ENCODE results near the gene MTCL1.

The MTCL1 gene

GRCh38 chr18:8705238-8705960, at the start of gene MTCL1:
Gene MTCL1, plus strand, starts transcription at chr18:8705556. Its CDS starts 105 bp downstream, at chr18:8705661.
- H3K4me3 ChIP-seq (ENCODE audit: low read depth, low read length) = peak within 1 kb of the TSS; percentile 53
- peak; percentile 60 for DNase-seq (ENCODE audit: low read depth)

GRCh38 chr18:8656232-8656631, 49.1 kb upstream of the MTCL1 start:
- no peak overlapping the region for H3K4me3 ChIP-seq (ENCODE audit: low read depth, low read length)
- TF ChIP-seq MAX (IDR thresholded peaks at IDR 0.05; ENCODE audit: low read depth, low read length) (no peak), MYC (IDR thresholded peaks at IDR 0.05; ENCODE audit: low read depth, low read length) (no peak), POLR2A (IDR thresholded peaks at IDR 0.05; ENCODE audit: extremely low read depth, insufficient read length) (no peak)
- no peak for DNase-seq (ENCODE audit: low read depth)

More at GRCh38 chr18:8705238-8705960, at the start of gene MTCL1:
- TF ChIP-seq CTCF (IDR thresholded peaks at IDR 0.05; ENCODE audit: low read depth, low read length) (no peak), MYC (IDR thresholded peaks at IDR 0.05; ENCODE audit: low read depth, low read length) (no peak), POLR2A (IDR thresholded peaks at IDR 0.05; ENCODE audit: extremely low read depth, insufficient read length) (no peak), MAX (IDR thresholded peaks at IDR 0.05; ENCODE audit: low read depth, low read length) (no peak)

- TF ChIP-seq MAX (IDR thresholded peaks at IDR 0.05; ENCODE audit: low read depth, low read length) (no peak), MYC (IDR thresholded peaks at IDR 0.05; ENCODE audit: low read depth, low read length) (no peak), CTCF (IDR thresholded peaks at IDR 0.05; ENCODE audit: low read depth, low read length) (no peak), POLR2A (IDR thresholded peaks at IDR 0.05; ENCODE audit: extremely low read depth, insufficient read length) (no peak)
- no peak for DNase-seq (ENCODE audit: low read depth)
- no peak overlapping the region for H3K4me3 ChIP-seq (ENCODE audit: low read depth, low read length)
These were observed 48.1 kb upstream of the MTCL1 start for GRCh38 chr18:8657050-8657820.

DNA sequence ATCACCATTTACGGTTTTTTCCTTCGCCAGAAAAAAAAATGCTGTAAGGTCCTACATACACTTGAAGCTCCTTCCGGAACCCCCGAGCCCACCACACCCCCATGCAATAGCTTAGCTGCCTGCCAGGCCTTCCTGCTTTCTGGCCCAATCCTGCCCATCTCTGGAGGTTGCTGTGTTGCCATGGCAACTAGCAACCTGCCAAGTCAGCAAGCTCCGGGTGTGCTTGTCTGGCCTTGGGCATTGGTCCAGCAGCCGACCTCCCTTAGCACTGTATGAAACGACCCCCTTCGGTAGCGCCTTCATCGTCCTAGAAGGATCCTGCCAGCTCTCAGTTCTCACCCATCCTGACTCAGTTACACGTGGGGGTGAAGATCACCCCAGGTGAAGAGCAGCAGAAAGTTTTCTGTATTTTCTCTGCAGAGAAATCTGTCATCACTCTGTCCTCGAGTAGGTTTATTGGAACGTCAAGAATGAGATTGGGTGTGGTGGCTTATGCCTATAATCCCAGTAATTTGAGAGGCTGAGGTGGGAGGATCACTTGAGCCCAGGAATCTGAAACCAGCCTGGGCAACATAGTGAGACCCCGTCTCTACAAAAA, 47.4 kb upstream of the MTCL1 start:
- no peak for DNase-seq (ENCODE audit: low read depth)
- TF ChIP-seq POLR2A (IDR thresholded peaks at IDR 0.05; ENCODE audit: extremely low read depth, insufficient read length) (no peak), MYC (IDR thresholded peaks at IDR 0.05; ENCODE audit: low read depth, low read length) (no peak), CTCF (IDR thresholded peaks at IDR 0.05; ENCODE audit: low read depth, low read length) (no peak)
- no peak overlapping the region for H3K4me3 ChIP-seq (ENCODE audit: low read depth, low read length)

- DNase-seq (ENCODE audit: low read depth) = no peak
- no peak overlapping the region for H3K4me3 ChIP-seq (ENCODE audit: low read depth, low read length)
- TF ChIP-seq CTCF (IDR thresholded peaks at IDR 0.05; ENCODE audit: low read depth, low read length) (no peak), MAX (IDR thresholded peaks at IDR 0.05; ENCODE audit: low read depth, low read length) (no peak), POLR2A (IDR thresholded peaks at IDR 0.05; ENCODE audit: extremely low read depth, insufficient read length) (no peak), MYC (IDR thresholded peaks at IDR 0.05; ENCODE audit: low read depth, low read length) (no peak)
These were observed 46.4 kb upstream of the MTCL1 start for GRCh38 chr18:8658858-8659485.
